GM10266 (cell line): ENCODE data around the gene CRIM1.

Source experiments
- DNase-seq: peaks from one replicate; pipeline ENCODE4 v3.0.0; 2012; ENCODE audit errors: extremely low spot score
- TF ChIP-seq, protein P1 (sequence below): IDR thresholded peaks from 2 replicates; pipeline ENCODE4 v1.5.1; 2012; ENCODE audit warnings: mild to moderate bottlenecking, low read depth; ENCODE audit not compliant: control insufficient read depth, insufficient read depth; ENCODE audit errors: missing control alignments

Gene CRIM1

DNA sequence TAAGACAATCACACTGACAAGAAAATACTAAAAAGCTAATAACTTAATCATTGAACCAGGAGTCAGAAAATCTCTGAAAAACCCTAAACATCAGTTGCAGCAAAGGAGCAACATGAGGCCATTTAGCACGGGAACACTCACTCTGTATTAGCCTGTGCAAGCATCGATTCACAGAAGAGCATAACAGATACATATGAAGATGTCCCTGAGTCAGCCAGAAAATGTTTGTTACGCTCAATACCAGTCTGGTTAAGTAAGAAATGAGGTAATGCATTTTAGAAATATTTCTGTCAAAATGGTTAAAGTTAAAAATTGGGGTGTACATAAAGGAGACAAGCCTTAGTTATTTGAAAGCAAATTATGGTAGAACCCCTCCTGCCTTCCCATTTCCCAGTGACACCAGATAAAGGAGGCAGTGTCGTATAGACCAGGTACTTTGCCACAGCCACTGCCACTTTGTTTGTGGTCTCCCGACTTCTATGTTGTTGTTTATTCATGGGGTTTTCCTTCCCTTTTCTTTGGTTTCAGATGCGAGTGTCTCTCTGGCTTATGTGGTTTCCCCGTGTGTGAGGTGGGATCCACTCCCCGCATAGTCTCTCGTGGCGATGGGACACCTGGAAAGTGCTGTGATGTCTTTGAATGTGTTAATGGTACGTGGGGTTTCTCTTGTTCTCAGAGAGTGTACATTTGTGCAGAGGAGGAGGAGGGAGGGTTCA, 108.6 kb downstream of the CRIM1 start:
- no peak for DNase-seq
- TF ChIP-seq, protein P1, sequence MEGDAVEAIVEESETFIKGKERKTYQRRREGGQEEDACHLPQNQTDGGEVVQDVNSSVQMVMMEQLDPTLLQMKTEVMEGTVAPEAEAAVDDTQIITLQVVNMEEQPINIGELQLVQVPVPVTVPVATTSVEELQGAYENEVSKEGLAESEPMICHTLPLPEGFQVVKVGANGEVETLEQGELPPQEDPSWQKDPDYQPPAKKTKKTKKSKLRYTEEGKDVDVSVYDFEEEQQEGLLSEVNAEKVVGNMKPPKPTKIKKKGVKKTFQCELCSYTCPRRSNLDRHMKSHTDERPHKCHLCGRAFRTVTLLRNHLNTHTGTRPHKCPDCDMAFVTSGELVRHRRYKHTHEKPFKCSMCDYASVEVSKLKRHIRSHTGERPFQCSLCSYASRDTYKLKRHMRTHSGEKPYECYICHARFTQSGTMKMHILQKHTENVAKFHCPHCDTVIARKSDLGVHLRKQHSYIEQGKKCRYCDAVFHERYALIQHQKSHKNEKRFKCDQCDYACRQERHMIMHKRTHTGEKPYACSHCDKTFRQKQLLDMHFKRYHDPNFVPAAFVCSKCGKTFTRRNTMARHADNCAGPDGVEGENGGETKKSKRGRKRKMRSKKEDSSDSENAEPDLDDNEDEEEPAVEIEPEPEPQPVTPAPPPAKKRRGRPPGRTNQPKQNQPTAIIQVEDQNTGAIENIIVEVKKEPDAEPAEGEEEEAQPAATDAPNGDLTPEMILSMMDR, result no peak

DNA sequence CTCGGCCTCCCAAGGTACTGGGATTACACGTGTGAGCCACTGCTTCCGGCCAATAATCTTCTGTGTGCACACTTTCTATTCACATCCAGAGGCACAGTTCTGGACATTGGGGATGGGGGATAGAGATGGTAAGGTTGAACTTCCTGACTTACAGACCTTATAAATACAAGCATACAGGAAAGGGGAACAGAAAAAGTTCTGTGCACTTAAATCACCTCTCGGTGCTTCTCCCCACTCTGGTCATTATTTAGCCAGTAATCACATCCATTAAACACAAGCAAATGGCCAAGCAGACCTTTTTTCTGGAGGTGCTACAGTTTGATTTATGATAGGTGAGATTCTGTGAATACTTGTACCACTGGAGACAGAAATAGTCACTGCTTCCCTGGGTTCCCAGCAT, 110.6 kb downstream of the CRIM1 start:
- DNase-seq, result no peak
- TF ChIP-seq, protein P1, result no peak

DNA sequence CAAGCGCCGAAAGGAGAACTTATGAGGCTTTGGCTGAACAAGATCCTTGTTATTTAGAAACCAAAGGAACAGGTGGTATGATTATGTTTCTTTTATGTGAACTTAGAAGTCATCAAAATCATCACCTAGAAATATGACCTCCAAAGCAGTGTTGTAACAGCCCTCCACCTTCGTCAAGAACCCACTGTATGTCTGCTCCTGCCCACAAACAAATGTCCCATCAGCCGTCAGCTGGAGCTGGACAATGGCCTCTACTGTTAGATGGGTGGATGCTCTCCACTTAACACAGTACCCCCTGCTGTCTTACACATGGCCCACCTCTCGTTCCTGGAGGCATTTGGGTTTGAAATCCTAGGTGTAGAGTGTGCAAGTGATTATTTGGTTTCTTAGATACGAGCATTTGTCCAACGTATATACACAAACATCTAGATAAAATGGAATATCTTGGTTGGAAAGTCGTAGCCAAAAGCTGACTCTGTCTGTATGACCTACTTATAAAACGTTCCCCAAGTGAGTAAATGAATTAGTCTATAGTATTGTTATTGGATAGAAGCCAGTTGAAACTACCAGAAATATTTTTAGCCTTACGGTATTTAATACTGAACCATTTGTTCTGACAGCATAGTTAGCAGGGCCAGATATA, 113.0 kb downstream of the CRIM1 start:
- TF ChIP-seq, protein P1, result no peak
- no peak for DNase-seq

DNA sequence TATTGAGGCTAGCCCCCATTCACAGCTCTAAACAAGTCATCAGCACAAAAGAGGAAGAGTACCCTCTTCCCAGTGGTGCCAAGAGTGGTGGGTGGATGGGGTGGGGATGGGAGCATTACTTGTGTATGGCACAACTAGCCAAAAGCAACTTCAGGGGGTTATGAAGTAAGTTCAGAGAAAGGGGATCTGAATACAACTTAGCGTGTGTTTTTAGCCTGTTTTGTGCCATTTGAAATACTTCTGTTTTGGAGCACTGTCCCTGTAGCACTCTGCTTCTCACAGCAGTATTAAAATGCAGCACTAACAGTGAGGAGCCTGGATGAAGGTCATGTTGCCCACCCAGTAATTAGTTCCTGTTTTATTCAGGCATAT, 113.5 kb downstream of the CRIM1 start:
- TF ChIP-seq, protein P1, result no peak
- no peak for DNase-seq

DNA sequence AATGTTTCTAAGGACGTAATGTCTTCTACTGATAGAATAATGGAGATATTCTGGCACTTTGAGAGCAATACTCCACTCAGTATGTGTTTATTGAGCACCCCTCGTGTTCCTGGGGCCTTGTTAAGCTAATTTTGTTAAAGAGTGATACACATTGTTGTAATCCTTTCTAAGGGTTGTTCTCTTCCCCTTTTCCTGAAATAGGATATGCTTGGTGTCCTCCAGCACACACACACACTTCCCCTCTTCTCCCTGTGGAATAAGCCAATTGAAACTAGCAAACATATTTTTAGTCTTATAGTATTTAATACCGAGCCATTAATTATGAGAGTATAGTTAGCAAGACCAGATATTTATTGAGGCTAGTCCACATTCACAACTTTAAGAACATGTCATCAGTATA, 114.1 kb downstream of the CRIM1 start:
- DNase-seq, result no peak
- TF ChIP-seq, protein P1, result no peak

DNA sequence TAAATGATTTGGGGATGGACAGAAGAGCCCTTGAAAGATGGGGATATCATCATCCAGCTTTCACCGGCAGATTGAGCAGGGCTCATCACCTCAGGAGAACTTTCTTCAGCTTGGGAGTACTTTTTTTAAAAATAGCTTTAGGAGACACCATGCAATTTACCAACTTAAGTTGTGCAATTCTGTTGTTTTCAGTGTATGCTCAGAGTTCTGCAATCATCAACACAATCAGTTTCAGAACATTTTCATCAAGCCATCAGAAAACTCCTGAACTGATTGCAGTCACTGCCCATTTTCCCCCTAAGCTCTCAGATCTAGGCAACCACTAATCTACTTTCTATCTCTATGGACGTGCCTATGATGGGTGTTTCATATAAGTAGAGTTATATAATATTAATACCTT, 117.7 kb downstream of the CRIM1 start:
- DNase-seq, result no peak
- TF ChIP-seq, protein P1, result no peak

DNA sequence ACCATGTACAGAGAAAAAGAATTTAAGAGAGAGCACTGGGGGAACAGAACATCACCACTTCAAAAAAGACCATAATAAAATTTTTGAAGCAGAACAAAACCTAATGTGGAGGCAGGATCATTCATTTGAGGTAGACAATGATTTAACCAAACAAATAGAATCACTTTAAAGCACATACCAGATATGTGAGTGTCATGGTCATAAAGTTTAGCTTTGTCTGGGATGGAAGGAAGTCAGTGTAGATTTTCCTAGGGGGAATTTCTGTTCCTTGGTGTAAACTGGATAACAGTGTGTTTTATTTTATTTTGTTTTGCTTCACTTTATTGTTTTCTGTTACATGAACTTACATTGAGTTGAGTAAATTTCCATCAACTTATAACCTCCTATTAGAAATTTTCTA, 120.8 kb downstream of the CRIM1 start:
- TF ChIP-seq, protein P1, result no peak
- DNase-seq, result no peak
